DND-41 (cell line): Measurements from ENCODE around the gene CPAMD8.

Experiments
- ATAC-seq: fragments of 200-7000 bp; cut with Tn5 transposase; 3 replicates; pipeline ENCODE4 v1.9.1; 2021; ENCODE audit warnings: low read depth; ENCODE audit not compliant: insufficient read depth
- DNase-seq: peaks from one replicate; pipeline ENCODE4 v3.0.0-alpha.2; 2020
- H2AFZ ChIP-seq: 2 replicates; pipeline ENCODE4 v1.6.0; 2012; ENCODE audit warnings: low read depth, low read length
- H3K27ac ChIP-seq: 2 replicates; pipeline ENCODE4 v1.5.1; 2012; ENCODE audit warnings: low read length, inconsistent platforms
- H3K27me3 ChIP-seq: fragments of 200-600 bp; sonication (generic); 2 replicates; pipeline ENCODE4 v1.6.0; 2012; ENCODE audit warnings: low read length, mild to moderate bottlenecking, inconsistent platforms; ENCODE audit not compliant: insufficient read depth, poor library complexity
- H3K36me3 ChIP-seq: 2 replicates; pipeline ENCODE4 v1.5.1; 2012; ENCODE audit warnings: low read length, inconsistent platforms; ENCODE audit not compliant: insufficient read depth
- H3K4me1 ChIP-seq: 2 replicates; pipeline ENCODE4 v1.5.1; 2012; ENCODE audit warnings: mild to moderate bottlenecking, low read length; ENCODE audit not compliant: insufficient read depth
- H3K4me2 ChIP-seq: 2 replicates; pipeline ENCODE4 v1.6.0; 2012; ENCODE audit warnings: mild to moderate bottlenecking, moderate library complexity, low read length, inconsistent platforms; ENCODE audit not compliant: insufficient read depth
- H3K4me3 ChIP-seq, 2 experiments: fragments of 200-600 bp in 1 of 2; shearing (Covaris generic) in 1 of 2; 2 replicates each; pipeline ENCODE4 v1.5.1; 2012 to 2016; ENCODE audit warnings: inconsistent platforms in 2 of 2, low read length in 2 of 2, mild to moderate bottlenecking in 2 of 2, low read depth in 1 of 2, moderate library complexity in 1 of 2
- H3K79me2 ChIP-seq: 2 replicates; pipeline ENCODE4 v1.6.0; 2012; ENCODE audit warnings: low read length, inconsistent platforms; ENCODE audit not compliant: insufficient read depth
- H3K9ac ChIP-seq: 2 replicates; pipeline ENCODE4 v1.6.0; 2012; ENCODE audit warnings: low read depth, mild to moderate bottlenecking, inconsistent platforms, low read length, moderate library complexity
- H3K9me3 ChIP-seq: 2 replicates; pipeline ENCODE4 v1.5.1; 2012; ENCODE audit warnings: low read length, moderate library complexity, mild to moderate bottlenecking, inconsistent platforms; ENCODE audit not compliant: insufficient read depth, severe bottlenecking
- H4K20me1 ChIP-seq: 2 replicates; pipeline ENCODE4 v1.6.0; 2012; ENCODE audit warnings: low read length; ENCODE audit not compliant: insufficient read depth
- CTCF ChIP-seq: IDR thresholded peaks from 2 replicates; pipeline ENCODE4 v1.5.1; 2012; ENCODE audit warnings: borderline replicate concordance, low read length, moderate library complexity, mild to moderate bottlenecking; ENCODE audit not compliant: poor library complexity, severe bottlenecking; ENCODE audit errors: extremely low read depth
- EZH2 ChIP-seq: IDR thresholded peaks from 3 replicates; pipeline ENCODE4 v1.6.1; 2012; ENCODE audit warnings: borderline replicate concordance, low read depth, mild to moderate bottlenecking, moderate library complexity, low read length, inconsistent platforms; ENCODE audit not compliant: severe bottlenecking

Gene CPAMD8

GRCh38 chr19:16952046-16952445 lies 74.6 kb downstream of the CPAMD8 start:
- Histone ChIP-seq H3K4me3 (no peak overlapping the region), H4K20me1 (no peaks in the 10 kb centered on the region), H3K27ac (no peak overlapping the region), H3K36me3 (no peaks in the 10 kb centered on the region), H3K4me2 (no peak overlapping the region), H3K79me2 (no peaks in the 10 kb centered on the region), H3K9ac (no peak overlapping the region), H3K27me3 (peaks cover 3% of the 10 kb centered on the region), H2AFZ (no peak overlapping the region), H3K9me3 (no peaks in the 10 kb centered on the region), H3K4me1 (no peaks in the 10 kb centered on the region)
- no peak for ATAC-seq
- DNase-seq: no peak
- TF ChIP-seq EZH2: no peak
- TF ChIP-seq CTCF: no peak

GRCh38 chr19:16951529-16951928 lies 75.1 kb downstream of the CPAMD8 start:
- Histone ChIP-seq H3K4me3 (no peak overlapping the region), H3K9ac (no peak overlapping the region), H3K27ac (no peak overlapping the region), H3K79me2 (no peaks in the 10 kb centered on the region), H3K4me2 (no peak overlapping the region), H4K20me1 (no peaks in the 10 kb centered on the region), H3K9me3 (no peaks in the 10 kb centered on the region), H3K4me1 (no peaks in the 10 kb centered on the region), H3K36me3 (no peaks in the 10 kb centered on the region), H3K27me3 (peaks cover 3% of the 10 kb centered on the region), H2AFZ (no peak overlapping the region)
- DNase-seq: no peak
- no peak for ATAC-seq
- no peak for TF ChIP-seq CTCF
- no peak for TF ChIP-seq EZH2

- Histone ChIP-seq H3K36me3 (no peaks in the 10 kb centered on the region), H3K4me1 (no peaks in the 10 kb centered on the region), H3K79me2 (no peaks in the 10 kb centered on the region), H3K27me3 (no peaks in the 10 kb centered on the region), H4K20me1 (no peaks in the 10 kb centered on the region), H2AFZ (no peak overlapping the region), H3K27ac (no peak overlapping the region), H3K4me3 (no peak overlapping the region), H3K4me2 (no peak overlapping the region), H3K9ac (no peak overlapping the region), H3K9me3 (no peaks in the 10 kb centered on the region)
- DNase-seq: no peak
- ATAC-seq: no peak
- TF ChIP-seq CTCF: no peak
- no peak for TF ChIP-seq EZH2
Observed at GRCh38 chr19:16949496-16950023, 77.0 kb downstream of the CPAMD8 start.
